Renal cortex interstitium (tissue), 11 donors: Measurements from ENCODE around the gene AAK1. TPM values are rescaled to one million over a fixed set of nuclear protein-coding genes. Genes with fewer than 3 reads are reported as not detected.
A peak's percentile ranks its signal among the peaks of the same experiment; 100 is the strongest.
"Not testable (repeated sequence)": the region's sequence is repeated elsewhere in the genome, so short reads cannot be mapped to it uniquely, and the experiment has no call there.

Experiments
- DNase-seq, 11 donors: peaks; one replicate each; pipeline ENCODE4 v3.0.0-alpha.2; 2013; ENCODE audit warnings: low read depth in 9 of 11, low spot score in 4 of 11; ENCODE audit errors: extremely low read depth in 1 of 11
- polyA plus RNA-seq, 3 donors: library from polyadenylated mRNA; unstranded; fragments of 120-200 nt; gene quantifications; one replicate each; pipeline ENCODE4 v1.2.1, GENCODE V29; 2013; ENCODE audit not compliant: insufficient read length in 3 of 3

AAK1 gene
- polyA plus RNA-seq, 3 donors, result 20.7 to 26.6 (median 23.2) TPM

- DNase-seq, result no peak
These were observed 24.4 kb upstream of the AAK1 start for GRCh38 chr2:69667805-69668382.

- DNase-seq, result no peak
These were observed 21.6 kb upstream of the AAK1 start for GRCh38 chr2:69665152-69665551.

DNA sequence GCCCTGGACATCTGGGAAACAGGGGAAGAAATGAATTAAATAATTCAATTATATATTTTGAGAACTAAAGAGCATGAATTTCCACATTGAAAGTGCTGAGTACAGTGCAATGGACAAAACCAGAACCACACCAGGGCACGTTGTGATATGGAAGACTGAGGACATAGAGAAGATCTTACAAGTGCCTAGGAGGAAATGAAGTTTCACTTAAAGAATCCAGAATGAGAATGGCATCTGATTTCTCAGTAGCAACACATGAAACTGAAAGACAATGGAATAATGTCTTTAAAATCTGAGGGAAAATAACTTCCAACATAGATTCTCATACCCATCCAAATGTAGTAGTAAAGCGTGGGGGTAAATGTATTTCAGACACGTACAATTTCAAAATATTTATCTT is 20.3 kb upstream of the AAK1 start:
- DNase-seq, result no peak

- DNase-seq, result not testable (repeated sequence)
These were observed 19.0 kb upstream of the AAK1 start for GRCh38 chr2:69662547-69662946.

DNA sequence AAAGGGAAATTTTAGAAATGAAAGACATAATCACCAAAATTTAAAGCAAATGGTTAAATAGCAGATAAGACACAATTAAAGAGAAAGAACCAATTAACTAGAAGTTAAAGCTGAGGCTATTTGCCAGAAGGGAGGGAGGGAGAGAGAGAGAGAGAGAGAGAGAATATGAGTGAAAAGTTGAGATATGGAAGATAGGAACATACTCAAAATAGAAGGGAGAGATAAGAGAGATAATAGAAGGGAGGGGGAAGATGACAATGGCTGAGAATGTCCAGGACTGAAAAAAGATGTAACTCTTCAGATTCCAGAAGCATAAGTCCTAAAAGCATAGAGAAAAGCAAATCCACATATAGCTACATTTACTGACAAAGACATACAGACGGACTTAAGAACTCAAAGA is 17.1 kb upstream of the AAK1 start:
- no peak for DNase-seq

- DNase-seq, result no peak
These were observed 16.5 kb upstream of the AAK1 start for GRCh38 chr2:69659941-69660483.

GRCh38 chr2:69659349-69659748 is 15.8 kb upstream of the AAK1 start:
- DNase-seq, result no peak

DNA sequence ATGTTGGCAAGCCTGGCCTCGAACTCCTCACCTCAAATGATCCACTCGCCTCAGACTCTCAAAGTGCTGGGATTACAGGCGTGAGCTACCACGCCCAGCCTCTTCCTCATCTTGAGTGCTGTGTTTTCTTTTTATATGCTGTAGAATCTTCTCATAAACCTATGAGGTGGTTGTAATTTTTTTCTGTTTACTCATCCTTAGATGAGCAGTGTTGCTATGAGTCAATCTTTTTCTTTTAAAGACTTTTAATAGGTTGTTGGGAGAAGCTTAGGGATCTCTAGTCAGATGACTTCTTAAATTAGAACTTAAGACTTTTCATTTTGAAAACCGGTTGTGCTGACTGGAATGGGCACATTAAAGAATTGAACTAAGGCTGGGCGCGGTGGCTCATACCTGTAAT is 8.7 kb upstream of the AAK1 start:
- DNase-seq, result no peak

DNA sequence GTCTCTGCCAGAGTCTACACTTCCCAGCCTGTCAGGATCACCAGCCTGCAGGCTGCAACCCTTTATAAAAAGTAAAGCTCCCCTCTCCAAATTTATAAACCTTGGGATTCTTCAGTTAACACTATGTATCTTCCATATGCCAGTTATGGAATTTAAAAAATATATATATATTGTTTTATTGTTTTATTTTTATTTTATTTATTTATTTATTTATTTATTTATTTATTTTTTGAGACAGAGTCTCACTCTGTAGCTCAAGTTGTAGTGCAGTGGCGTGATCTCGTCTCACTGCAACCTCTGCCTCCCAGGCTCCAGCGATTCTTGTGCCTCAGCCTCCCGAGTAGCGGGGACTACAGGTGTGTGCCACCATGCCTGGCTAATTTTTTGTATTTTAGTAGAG is 3.7 kb upstream of the AAK1 start:
- not testable (repeated sequence) for DNase-seq

GRCh38 chr2:69646714-69647113 is 3.2 kb upstream of the AAK1 start:
- no peak for DNase-seq

DNA sequence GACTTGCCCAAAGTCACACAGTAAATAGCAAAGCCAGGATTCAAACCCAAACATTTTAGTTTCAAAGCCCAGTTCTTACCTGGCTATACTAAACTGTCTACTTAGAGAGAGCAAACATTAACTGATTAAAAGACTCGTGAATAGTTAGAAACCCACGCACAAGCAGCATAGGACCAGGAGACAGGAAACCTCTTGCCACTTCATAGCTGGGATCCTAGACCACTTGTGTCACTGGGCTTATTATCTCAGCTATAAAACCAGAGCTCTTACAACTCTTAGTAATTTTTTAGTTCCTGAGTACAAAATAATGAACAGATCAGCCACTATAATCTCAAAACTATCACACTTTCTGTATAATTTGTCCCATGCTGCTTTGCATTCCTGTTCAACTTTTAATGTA is 2.4 kb upstream of the AAK1 start:
- no peak for DNase-seq

GRCh38 chr2:69645031-69645431 is 1.5 kb upstream of the AAK1 start:
- peak in 1 of 11 donors; percentile 19 for DNase-seq

DNA sequence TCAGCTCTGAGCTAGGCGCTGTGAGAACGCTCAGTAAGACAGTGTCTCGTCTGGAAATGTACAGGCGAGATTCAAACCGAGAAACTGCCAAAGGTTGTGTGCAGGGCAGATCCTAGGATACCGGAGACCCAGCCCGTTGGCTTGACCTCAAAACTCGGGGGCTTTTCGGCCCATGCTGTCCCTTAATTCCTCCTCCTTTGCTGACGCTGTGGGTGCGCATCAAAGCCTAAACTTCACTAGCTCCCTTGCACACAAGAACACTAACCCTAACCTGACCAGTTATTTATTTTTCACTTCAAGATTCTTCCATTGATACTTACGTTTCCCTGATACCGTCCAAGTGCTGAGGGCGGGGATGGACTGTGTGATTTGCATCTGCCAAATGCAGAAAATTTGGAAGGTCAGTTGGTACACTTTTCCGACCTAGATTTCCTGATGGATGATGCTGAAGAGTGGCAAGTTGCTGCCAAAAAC is 1.0 kb upstream of the AAK1 start:
- peak in 1 of 11 donors; percentile 9 for DNase-seq

GRCh38 chr2:69642709-69643601 is 584 bp downstream of the AAK1 start:
- peak in 5 of 11 donors; percentile 45 to 58 (median 49) for DNase-seq

DNA sequence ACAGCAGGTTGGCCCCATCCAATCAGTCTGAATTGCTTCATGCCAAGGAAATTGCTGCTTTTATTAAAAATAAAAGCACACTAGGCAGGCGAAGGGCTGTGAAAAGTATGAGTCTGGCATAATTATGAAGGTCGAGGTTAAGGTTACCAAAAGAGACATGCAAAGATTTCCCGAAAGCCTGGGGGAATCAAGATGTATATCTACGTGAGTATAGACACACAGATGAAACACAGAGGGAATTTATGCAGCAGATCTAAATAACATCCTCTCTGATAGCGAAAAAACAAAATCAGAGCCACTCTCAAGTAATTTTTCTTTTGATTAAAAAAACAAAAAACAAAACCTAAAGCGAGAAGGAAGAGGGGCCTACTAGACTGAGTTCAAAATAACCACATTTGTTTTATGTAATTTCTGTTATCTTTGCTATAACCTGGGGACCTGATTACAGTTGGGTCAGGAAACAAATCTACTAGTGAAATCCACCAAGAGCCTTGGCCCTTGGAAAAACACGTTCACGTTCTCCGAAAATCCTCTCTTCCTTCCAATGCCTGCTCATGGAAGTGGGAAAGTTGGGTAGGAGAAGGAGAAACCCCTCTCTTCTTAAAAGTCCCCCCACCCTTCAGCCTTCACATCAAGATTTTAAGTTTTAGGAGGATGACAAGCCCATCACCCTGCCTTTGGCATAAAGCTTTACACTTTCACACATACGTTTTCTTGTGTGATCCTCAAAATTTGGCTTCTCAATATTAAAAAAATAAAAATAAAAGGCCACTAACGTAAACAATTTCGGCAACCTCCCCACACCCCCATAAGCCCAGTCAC is 1.4 kb downstream of the AAK1 start:
- DNase-seq, result no peak

GRCh38 chr2:69641471-69641870 is 2.1 kb downstream of the AAK1 start:
- DNase-seq, result no peak

- DNase-seq, result no peak
These were observed 4.3 kb downstream of the AAK1 start for GRCh38 chr2:69639266-69639665.

DNA sequence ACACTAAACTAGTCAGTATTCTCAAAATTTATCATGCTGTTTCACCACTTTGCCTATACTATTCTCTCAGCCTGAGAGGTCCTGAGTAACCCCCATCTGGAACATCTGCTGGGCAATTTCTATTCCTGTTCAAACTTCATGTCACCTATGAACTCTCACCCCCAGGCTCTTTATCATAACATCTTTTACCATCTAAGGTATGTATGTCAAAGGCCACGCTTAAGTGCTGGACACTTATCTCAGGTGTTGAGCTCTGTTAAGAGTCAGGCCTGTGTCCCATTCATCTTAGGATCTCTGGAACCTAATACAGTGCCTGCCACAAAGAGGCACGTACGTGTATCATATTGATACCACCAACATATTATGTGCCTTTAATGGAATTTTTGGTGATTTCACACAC is 4.9 kb downstream of the AAK1 start:
- DNase-seq, result no peak

GRCh38 chr2:69637923-69638322 is 5.6 kb downstream of the AAK1 start:
- DNase-seq, result no peak
